ENCODE results near the gene RPS6KA1.
A peak's percentile ranks its signal among the peaks of the same experiment; 100 is the strongest.
"Not testable (repeated sequence)": the region's sequence is repeated elsewhere in the genome, so short reads cannot be mapped to it uniquely, and the experiment has no call there.

RPS6KA1 gene

DNA sequence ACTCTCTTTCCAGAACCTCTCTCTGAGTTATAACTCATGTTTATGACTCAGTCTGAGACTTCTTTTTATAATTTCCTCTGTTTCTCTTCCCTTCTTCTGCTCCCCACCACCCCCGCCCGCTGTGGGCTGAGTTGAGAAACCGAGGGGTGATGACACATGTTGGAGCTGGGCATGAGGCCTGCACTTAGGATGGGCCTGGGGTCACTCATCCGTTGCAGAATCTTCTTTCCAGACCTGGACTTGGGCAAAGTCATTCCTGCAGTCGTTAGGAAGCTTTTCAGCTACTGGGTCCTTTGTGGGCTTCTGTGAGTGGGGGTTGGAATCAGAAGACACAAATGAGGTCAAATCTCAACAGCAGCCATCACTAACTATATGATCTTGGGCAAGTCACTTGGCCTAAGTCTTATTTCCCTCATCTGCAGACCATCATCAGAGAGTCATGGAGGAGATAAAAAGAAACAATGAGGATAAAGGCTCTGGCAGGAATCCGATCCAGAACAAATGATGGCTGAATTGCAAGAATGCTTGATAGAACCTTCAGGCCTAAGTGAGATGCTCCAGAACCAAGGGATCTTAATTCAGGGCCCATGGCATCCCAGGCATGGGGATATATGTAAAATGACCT is 53.4 kb downstream of the RPS6KA1 start:
- TF ChIP-seq, protein P1, sequence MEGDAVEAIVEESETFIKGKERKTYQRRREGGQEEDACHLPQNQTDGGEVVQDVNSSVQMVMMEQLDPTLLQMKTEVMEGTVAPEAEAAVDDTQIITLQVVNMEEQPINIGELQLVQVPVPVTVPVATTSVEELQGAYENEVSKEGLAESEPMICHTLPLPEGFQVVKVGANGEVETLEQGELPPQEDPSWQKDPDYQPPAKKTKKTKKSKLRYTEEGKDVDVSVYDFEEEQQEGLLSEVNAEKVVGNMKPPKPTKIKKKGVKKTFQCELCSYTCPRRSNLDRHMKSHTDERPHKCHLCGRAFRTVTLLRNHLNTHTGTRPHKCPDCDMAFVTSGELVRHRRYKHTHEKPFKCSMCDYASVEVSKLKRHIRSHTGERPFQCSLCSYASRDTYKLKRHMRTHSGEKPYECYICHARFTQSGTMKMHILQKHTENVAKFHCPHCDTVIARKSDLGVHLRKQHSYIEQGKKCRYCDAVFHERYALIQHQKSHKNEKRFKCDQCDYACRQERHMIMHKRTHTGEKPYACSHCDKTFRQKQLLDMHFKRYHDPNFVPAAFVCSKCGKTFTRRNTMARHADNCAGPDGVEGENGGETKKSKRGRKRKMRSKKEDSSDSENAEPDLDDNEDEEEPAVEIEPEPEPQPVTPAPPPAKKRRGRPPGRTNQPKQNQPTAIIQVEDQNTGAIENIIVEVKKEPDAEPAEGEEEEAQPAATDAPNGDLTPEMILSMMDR (conservative IDR thresholded peaks at IDR 0.05; ENCODE audit: control insufficient read depth, insufficient read depth, low read depth, low read length), result no peak
- DNase-seq (ENCODE audit: low read depth), result peak; percentile 92
- H3K4me3 ChIP-seq (ENCODE audit: control insufficient read depth, low read depth, low read length), result no peak overlapping the region

DNA sequence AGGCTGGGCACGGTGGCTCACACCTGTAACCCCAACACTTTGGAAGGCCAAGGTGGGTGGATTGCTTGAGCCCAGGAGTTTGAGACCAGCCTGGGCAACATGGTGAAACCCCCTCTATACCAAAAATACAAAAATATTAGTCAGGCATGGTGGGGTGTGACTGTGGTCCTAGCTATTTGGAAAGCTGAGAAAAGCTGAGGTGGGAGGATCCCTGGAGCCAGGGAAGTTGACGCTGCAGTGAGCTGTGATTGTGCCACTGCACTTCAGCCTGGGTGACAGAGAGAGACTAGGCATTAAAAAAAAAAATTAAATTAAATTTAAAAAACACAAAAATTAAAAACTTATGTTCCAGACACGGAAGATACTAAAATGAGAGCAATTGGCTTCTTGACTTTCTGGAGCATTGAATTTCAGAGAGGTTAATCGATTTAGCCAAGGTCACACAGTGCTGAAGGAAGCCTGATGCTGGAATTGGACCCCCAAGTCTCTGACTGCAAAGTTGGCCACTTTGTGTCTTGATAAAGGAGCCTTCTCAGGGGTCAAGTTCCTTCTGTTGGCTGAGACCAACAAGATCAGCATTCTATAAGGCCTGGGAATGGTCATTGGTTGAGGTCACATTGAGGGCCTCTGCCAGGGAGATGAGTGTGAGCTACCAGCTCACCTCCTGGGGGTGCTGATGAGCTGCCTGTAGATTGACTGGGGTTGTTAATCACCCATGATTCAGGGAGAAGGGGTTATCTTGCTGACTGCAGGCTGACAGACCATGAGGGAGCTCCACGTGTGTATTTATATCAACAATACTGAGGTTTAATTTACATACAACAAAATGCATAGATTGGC is 54.3 kb downstream of the RPS6KA1 start:
- DNase-seq (ENCODE audit: low read depth), result peak; percentile 41
- no peak overlapping the region for H3K4me3 ChIP-seq (ENCODE audit: control insufficient read depth, low read depth, low read length)
- TF ChIP-seq, protein P1 (conservative IDR thresholded peaks at IDR 0.05; ENCODE audit: control insufficient read depth, insufficient read depth, low read depth, low read length), result peak; percentile 43

DNA sequence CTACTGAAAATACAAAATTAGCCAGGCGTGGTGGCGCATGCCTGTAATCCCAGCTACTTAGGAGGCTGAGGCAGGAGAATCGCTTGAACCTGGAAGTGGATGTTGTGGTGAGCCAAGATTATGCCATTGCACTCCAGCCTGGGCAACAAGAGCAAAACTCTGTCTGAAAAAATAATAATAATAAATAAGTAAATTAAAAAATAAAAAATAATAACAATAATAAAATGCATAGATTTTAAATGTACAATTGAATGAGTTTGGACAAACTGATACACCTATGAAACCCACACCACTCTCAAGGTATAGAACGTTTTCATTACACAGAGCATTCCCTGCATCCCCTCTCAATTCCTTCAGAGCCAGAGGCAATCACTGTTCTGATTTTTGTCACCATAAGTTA is 55.0 kb downstream of the RPS6KA1 start:
- not testable (repeated sequence) for H3K4me3 ChIP-seq (ENCODE audit: control insufficient read depth, low read depth, low read length); DNase-seq (ENCODE audit: low read depth)

DNA sequence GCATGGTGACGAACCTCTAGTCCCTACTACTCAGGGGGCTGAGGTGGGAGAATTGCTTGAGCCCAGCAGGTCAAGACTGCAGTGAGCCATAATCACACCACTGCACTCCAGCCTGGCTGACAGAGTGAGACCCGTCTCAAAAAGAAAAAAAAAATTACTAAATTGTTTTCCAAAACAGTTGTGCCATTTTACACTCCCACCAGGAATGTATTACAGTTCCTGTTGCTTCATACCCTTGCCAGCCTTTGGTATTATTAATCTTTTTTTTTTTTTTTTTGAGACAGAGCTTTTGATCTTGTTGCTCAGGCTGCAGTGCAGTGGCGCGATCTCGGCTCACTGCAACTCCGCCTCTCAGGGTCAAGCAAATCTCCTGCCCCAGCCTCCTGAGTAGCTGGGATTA is 55.9 kb downstream of the RPS6KA1 start:
- TF ChIP-seq, protein P1 (conservative IDR thresholded peaks at IDR 0.05; ENCODE audit: control insufficient read depth, insufficient read depth, low read depth, low read length), result no peak
- DNase-seq (ENCODE audit: low read depth), result no peak
- no peak overlapping the region for H3K4me3 ChIP-seq (ENCODE audit: control insufficient read depth, low read depth, low read length)

DNA sequence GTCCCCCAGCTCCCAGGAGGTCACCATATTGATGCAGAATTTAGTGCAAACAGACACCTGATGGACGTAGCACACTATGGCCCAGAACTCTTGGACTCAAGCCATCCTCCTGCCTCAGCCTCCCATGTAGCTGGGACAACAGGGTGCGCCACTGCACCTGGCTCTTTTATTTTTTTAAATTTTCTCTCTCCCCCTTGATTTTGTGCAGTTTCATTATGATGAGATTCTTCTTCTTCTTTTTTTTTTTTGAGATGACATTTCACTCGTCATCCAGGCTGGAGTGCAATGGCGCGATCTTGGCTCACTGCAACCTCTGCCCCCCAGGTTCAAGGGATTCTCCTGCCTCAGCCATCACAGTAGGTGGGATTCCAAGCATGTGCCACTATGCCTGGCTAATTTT is 63.8 kb downstream of the RPS6KA1 start:
- no peak for DNase-seq (ENCODE audit: low read depth)
- TF ChIP-seq, protein P1 (conservative IDR thresholded peaks at IDR 0.05; ENCODE audit: control insufficient read depth, insufficient read depth, low read depth, low read length), result no peak
- no peak overlapping the region for H3K4me3 ChIP-seq (ENCODE audit: control insufficient read depth, low read depth, low read length)

DNA sequence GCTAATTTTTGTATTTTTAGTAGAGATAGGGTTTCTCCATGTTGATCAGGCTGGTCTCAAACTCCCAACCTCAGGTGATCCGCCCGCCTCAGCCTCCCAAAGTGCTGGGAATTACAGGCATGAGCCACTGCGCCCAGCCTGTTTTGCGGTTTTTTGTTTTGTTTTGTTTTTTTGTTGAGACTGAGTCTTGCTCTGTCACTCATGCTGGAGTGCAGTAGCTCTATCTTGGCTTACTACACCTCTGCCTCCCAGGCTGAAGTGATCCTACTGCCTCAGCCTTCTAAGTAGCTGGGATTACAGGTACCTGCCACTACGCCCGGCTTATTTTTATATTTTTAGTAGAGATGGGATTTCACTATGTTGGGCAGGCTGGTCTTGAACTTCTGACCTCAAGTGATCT is 65.0 kb downstream of the RPS6KA1 start:
- not testable (repeated sequence) for DNase-seq (ENCODE audit: low read depth); H3K4me3 ChIP-seq (ENCODE audit: control insufficient read depth, low read depth, low read length)

DNA sequence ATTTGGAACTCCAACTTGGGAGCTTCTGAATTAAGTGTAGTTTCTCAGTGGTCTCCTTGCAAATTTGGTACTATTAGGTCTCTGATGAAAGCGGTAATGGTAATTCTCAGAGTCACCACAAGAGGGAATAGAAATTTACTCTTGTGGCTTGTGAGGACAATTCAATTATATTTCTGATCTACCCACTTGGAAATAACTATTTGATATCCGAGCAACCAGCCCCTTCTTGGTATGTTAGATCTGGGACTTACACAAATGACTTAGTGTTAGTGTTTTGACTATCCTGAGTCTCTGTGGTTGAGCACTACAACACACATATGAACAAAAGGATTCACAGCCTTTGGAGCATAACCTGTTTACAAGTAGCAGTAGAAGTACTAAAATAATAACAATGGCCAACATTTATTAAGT is 68.1 kb downstream of the RPS6KA1 start:
- no peak overlapping the region for H3K4me3 ChIP-seq (ENCODE audit: control insufficient read depth, low read depth, low read length)
- TF ChIP-seq, protein P1 (conservative IDR thresholded peaks at IDR 0.05; ENCODE audit: control insufficient read depth, insufficient read depth, low read depth, low read length), result peak; percentile 66
- DNase-seq (ENCODE audit: low read depth), result peak; percentile 72

Data from fibroblast of mammary gland (primary cell).